GM18505 (cell line): ENCODE results near the gene ARCN1.
"Not testable (repeated sequence)": the region's sequence is repeated elsewhere in the genome, so short reads cannot be mapped to it uniquely, and the experiment has no call there.

Experiments
- ATAC-seq: cut with Tn5 transposase; IDR thresholded peaks from one replicate; pipeline ENCODE4 v1.9.1; 2021; ENCODE audit not compliant: unreplicated experiment
- POLR2A ChIP-seq: IDR thresholded peaks from 4 replicates; pipeline ENCODE4 v1.6.1; 2011; ENCODE audit warnings: borderline replicate concordance; ENCODE audit not compliant: insufficient read depth, insufficient read length; ENCODE audit errors: extremely low read depth

ARCN1 gene

DNA sequence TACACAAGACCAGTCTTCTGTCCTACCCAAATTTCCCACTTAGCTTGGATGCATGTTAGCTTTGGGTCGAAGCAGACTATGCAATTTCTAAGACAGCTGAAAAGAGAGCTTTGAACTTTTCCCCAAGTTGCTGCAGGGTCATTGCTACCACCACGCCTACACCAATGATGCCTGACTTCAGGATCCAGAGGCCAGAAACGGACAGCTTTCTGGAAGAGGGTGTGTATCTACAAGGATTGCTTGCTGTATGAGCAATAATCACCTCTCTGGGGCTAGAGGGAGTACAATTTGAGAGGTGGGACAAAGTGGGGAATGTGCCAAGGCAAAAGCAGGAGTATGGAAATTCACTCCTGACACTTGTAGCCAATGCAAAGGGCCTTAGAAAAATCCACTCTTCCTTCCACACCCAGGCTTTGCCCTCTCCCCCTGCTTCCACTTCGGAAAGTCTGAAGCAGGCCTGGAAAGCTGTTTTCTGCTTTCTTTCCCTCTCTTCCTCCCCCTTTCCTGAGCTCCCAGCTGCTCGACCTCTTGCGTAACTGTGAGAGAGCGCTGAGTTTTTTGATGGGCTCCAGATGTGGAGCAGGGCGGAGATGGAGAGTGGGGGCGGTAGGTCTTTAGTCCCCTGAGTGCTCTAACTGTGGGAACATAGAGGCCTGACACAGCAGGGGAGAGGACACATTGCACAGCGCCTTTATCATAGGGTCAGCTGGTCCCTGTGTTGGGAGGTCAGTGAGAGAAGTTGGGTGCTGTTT is 33.1 kb downstream of the ARCN1 start:
- TF ChIP-seq POLR2A: no peak
- ATAC-seq: no peak

DNA sequence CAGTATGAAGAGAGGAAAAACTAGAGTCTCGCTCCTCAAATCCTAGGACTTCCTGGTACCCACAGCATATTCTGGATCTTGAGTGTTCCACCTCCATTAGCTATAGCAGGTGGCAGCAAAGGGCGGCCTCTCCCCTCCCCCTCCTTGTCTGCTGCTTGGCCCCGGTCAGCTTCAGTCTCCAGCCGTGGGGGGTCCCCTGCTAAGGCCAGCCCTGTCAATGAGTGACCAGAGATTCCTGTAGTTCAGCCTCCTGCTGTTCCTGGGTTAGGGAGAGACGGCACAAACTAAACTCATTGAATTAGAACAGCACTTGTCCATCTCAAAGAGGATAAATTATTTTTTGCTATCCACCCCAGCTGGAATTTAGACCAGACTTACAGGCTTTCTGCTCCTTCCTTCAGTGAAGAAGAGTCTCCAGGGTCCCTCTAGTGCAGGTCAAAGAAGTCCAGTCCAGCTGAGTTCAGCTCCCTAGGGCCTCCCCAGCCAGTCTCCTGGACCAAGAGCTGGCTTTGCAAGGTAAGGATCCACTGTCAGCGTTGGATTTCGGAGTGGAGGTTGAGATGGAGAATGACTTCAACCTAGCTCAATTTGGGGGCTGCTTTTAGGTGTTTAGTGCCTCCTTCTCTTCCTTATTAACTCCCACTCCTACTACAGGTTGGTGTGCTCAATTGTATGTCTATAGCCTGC is 34.1 kb downstream of the ARCN1 start:
- ATAC-seq: no peak
- no peak for TF ChIP-seq POLR2A

DNA sequence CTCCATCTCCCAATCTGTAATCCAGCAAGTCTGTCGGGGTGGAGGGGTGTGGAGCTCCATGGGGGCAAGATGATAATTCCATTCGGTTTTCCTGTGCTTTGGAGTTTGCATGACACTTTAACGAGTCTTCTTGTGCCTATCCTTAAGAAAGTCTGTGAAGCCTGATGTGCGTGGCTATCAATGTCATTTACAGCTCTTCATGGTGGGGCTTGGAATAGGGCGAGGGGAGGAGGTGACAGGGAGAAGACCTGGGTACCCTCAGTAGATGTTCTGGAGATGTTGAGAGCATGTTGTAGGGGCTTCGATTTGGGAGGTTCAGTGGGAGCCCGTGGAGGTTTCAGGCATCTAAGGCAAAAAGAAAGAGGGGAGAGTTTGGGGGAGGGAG is 34.6 kb downstream of the ARCN1 start:
- ATAC-seq: no peak
- TF ChIP-seq POLR2A: no peak

DNA sequence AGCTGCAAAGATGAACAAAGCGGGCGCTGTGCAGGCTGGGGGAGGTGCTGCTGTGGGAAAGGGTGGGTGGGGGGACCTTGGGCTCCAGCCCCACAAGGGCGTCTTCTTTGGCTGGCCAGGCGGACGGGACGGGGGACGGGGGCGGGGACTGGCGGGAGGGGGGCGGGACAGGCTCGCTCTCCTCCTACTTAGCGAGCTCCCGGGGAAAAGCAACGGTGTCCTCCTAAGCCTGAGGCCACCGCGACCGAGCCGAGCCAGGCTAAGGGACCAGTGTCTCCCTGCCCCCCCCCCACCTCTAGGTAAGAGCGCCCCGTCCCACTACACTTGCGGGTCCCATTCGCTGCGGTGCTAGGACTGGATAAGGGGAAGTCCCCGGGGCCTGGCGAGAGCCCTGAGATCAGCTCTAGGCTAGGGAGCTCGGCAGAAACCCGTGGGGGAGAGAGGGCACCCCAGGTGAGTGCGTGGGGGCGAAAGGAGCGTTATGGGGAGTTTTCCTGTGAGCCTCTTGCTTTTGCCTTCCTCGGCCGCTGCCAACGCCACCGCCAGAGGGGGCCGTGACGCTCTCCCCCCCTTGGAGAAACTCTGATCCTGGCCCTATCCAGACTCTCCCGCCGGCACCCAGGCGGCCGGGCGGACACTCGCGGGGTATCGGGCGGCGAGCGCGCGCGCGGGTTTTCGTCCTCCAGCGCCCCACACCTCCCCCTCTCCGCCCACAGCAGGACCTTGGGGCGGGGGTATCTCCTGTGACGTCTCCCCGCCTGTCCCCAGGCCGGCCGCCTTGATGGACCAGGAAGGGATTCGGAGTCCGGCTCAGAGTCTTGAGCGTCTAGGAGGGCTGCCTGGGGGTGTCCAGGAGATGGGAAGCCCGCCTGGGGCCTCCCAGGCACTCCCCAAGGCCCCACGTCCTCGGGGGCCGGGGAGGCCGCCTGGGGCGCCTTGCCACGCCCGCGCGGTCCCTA is 35.5 kb downstream of the ARCN1 start, which contains the start of gene PHLDB1:
Gene PHLDB1 (plus strand): TSS at position 215 of the 959 bp plus-strand sequence. CDS start 6,222 bp downstream, outside the sequence.
- TF ChIP-seq POLR2A: no peak
- no peak for ATAC-seq

DNA sequence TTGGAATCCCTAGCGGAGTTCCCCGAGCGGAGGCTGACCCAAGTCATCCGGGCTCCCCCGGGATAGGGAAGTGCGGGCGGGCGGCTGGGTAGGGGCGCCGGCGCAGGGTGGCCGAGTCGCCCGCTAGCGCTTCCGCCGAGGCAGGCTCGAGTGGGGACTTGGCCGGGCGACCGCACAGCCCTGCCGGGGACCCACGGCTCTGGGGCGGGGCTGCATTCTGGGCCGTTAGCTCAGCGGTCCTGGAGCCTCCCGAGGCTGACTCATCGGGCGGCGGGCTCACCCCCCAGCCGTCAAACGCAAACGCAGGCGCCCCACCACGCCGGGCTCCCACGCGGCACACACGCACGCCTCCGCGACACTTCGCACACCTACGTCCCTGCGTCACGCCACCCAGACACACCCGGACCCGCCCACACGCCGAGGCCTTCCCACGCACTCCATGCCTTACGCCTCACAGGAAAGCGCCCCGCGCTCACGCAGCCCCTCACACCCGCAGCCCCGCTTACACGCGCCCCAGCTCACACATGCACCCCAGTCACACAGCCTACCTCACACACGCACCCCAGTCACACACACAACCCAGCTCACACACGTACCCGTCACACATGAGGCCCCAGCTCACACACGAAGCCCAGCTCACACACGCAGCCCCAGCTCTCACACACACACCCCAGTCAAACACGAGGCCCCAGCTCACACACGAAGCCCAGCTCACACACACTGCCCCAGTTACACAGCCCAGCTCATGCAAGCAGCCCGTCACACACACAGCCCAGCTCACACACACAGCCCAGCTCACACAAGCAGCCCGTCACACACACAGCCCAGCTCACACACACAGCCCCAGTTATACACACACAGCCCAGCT is 36.4 kb downstream of the ARCN1 start:
- no peak for TF ChIP-seq POLR2A
- ATAC-seq: no peak

DNA sequence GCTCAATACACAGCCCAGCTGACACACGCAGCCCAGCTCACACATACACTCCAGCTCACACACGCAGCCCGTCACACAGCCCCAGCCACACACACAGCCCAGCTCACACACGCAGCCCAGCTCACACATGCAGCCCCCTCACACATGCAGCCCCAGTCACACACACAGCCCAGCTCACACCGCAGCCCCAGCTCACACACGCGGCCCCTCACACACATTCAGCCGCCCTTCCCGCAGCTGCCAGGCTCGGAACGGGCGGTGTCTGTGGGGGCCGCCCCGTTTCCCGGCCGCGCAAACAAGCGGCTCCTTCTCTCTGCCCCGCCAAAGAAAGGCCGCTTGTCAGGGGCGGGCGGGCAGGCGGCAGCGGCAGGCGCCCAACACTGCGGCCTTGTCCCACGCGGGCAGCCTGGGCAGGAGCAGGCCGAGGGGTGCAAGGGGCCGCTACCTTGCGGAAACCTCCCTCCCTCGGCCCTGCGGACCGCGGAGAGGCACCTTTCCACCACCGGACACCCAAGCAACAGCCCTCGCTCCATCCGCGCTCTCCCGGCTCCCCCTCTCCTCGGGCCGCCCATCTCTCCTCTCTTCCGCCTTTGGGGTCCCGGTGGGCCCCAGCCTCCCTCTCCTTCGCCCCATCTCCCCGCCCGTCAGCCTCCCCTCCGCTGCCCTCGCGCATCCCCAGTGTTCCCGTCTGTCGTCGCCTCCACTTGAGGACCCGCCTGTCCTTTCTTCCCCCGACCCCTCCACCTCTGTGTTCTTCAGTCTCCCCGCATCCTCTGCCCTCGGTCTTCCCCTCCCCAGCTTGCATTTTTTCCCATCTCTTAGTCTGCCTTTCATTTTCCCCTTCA is 37.4 kb downstream of the ARCN1 start:
- no peak for TF ChIP-seq POLR2A
- ATAC-seq: no peak

DNA sequence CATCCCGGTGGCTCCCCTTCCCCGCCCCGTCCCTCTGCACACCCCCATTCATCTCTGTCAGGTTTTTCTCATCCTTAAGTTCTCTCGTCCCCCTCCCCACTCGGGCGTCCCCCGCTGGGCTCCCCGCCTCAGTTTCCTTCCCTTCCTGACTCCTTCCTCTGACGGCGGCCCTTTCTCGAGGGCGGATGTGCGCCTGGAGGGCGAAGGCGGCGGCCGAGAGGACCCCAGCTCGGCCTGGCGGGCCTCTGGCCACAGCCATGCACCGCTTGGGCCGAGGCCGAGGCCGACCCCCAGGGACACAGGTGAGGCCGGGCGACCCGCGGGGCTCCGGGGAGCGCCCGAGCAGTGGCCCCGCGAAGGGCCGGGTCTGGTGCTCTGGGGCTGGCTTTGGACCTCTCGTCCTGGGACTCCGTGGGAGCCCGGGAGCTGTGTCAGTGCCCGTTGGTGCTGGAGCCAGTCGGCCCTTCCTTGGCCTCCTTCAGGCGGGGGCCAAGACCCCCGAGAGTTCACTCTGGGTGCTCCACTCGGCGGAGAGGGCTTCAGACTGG is 38.1 kb downstream of the ARCN1 start:
- TF ChIP-seq POLR2A: no peak
- ATAC-seq: no peak

DNA sequence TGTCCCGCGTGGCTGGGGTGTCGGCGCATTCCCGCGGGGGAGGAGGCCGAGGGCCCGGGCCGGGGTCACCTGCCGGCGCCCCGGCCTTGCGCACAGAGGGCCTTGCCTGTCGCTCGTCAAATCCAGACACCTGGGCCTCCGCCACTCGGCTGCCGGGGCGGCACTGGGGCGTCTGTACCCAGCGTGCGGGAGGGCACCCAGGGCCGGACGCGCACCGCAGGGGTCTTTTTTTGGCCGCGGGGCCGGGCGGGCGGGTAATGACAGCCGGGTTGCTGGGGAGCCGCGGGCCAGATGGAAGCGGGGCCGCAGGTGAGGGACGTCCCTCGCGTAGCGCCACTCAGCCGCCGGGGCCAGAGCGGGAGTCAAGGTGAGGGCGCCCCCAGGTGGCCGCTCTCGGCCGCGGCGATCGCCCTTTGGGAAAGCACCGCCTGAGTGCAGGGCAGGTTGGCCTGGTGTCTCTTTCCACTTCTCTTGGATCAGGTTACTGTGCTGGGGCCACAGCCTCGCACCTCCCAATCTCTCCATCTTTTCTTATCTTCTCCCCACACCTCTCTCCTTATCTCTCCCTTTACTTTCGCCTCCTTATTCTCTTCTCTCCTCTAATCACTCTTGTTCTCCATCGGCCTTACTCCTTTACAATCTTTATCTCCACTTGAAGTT is 38.7 kb downstream of the ARCN1 start:
- no peak for TF ChIP-seq POLR2A
- no peak for ATAC-seq

DNA sequence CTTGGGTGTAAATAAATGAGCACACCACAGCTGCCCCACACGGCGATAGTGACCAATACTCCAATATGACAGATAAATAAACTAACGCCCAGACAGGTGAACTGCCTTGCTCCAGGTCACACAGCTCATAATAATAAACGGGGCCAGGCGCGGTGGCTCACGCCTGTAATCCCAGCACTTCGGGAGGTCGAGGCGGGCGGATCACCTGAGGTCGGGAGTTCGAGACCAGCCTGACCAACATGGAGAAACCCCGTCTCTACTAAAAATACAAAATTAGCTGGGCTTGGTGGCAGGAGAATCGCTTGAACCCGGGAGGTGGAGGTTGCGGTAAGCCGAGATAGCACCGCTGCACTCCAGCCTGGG is 39.2 kb downstream of the ARCN1 start:
- not testable (repeated sequence) for ATAC-seq

DNA sequence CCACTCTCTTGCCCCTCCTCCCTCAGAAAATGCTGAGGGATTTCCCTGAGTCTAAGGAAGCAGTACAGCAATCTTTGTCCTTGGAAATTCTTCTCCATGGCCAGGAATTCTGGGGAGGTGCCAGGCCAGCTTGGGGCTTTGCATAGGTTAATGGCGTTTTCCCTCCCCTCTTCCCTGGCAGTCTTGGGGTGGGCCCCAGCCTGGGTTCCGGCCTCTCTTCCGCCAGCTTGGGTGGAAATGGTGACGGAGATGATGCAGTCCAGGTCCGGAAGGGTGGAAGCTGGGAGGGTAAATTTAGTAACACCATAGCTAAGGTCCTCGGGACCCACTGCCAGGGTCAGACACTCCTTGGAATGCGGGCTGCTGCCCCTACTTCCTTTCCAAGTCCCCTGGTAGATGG is 40.2 kb downstream of the ARCN1 start:
- no peak for ATAC-seq
- no peak for TF ChIP-seq POLR2A

DNA sequence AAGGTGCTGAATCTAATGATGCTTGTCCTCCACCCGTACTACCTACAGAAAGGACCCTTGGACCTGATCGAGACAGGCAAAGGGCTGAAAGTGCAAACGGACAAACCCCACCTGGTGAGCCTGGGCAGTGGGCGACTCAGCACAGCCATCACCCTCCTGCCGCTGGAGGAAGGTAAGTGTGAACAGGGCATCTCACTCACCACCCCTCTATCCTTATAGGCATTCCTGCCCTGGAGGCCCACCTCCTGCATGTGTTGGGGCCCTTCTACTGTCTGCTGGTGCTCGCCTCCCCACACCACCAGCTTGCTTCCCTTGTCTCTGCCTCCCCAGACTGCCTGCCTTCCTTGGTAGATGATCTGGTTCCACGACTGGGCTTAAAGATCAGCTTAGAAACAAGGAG is 42.3 kb downstream of the ARCN1 start:
- TF ChIP-seq POLR2A: no peak
- ATAC-seq: no peak
